ENCODE results near the gene RHOG. TPM values are rescaled to one million over a fixed set of nuclear protein-coding genes. Genes with fewer than 3 reads are reported as not detected.

Gene RHOG
- polyA plus RNA-seq, 2 of the 4 experiments (the other 2 are of a cell fraction): 41.1 to 64.3 TPM

- Histone ChIP-seq H3K27ac (no peak overlapping the region), H3K4me3 (no peak overlapping the region), H3K4me1 (peaks cover 38% of the 10 kb centered on the region), H3K9me3 (no peaks in the 10 kb centered on the region), H3K4me2 (no peak overlapping the region)
- no peak for DNase-seq (ENCODE audit: low read depth in 1 of 2, low spot score in 1 of 2)
- ChIA-PET POLR2A (no interaction called here), CTCF (interaction anchor here (1.2 to 27.8 kb wide), 6 partner anchors 11 to 234 kb away, joined by 3 to 919 read pairs (median 10); partner anchors contain the start of genes PGAP2 and STIM1)
- TF ChIP-seq HOXB13 (CRISPR knock-in tag; IDR thresholded peaks at IDR 0.05; ENCODE audit: low read depth) (no peak), PBX3 (IDR thresholded peaks at IDR 0.05) (no peak), TP53 (CRISPR knock-in tag; IDR thresholded peaks at IDR 0.05) (no peak), RFX5 (IDR thresholded peaks at IDR 0.05) (no peak), NR3C1 (IDR thresholded peaks at IDR 0.05) (no peak), ESRRA (IDR thresholded peaks at IDR 0.05; ENCODE audit: borderline replicate concordance, low read length) (no peak)
- FAIRE-seq: no peak
- no peak for ATAC-seq
- WGBS (ENCODE audit: missing lambda C conversion rate): over 99% methylated on average over 4 of the region's 4 CpGs
These were observed 5.0 kb downstream of the RHOG start for GRCh38 chr11:3835751-3836150.

- ChIA-PET CTCF (interaction anchor here (0.7 to 27.8 kb wide), 8 partner anchors 10 to 238 kb away, joined by 3 to 919 read pairs (median 6); partner anchors contain the start of genes PGAP2 and STIM1), POLR2A (no interaction called here)
- no peaks in the 10 kb centered on the region for H3K9me3 ChIP-seq
- ATAC-seq: no peak
- H3K4me2 ChIP-seq: no peak overlapping the region
- TF ChIP-seq TFCP2L1 (CRISPR knock-in tag; IDR thresholded peaks at IDR 0.05): no peak
- TF ChIP-seq USF2 (IDR thresholded peaks at IDR 0.05): no peak
- no peak for TF ChIP-seq JUNB (IDR thresholded peaks at IDR 0.05)
- TF ChIP-seq HEYL (CRISPR knock-in tag; IDR thresholded peaks at IDR 0.05): no peak
- TF ChIP-seq TP53 (CRISPR knock-in tag; IDR thresholded peaks at IDR 0.05): no peak
- no peak for TF ChIP-seq SMC3 (IDR thresholded peaks at IDR 0.05)
- no peak for TF ChIP-seq PHF8 (IDR thresholded peaks at IDR 0.05; ENCODE audit: borderline replicate concordance, low read depth)
- TF ChIP-seq HOXB13 (CRISPR knock-in tag; IDR thresholded peaks at IDR 0.05; ENCODE audit: low read depth): no peak
- TF ChIP-seq RARB (CRISPR knock-in tag; IDR thresholded peaks at IDR 0.05): no peak
- no peak for TF ChIP-seq ZNF302 (CRISPR knock-in tag; IDR thresholded peaks at IDR 0.05)
- no peak for TF ChIP-seq ZSCAN20 (CRISPR knock-in tag; IDR thresholded peaks at IDR 0.05)
- no peak for TF ChIP-seq MAZ (IDR thresholded peaks at IDR 0.05; ENCODE audit: borderline replicate concordance, low read depth, low read length)
- no peak for TF ChIP-seq RNF2 (IDR thresholded peaks at IDR 0.05; ENCODE audit: borderline replicate concordance, low read depth)
- no peak for TF ChIP-seq HMGXB4 (CRISPR knock-in tag; IDR thresholded peaks at IDR 0.05; ENCODE audit: borderline replicate concordance)
- TF ChIP-seq PBX3 (IDR thresholded peaks at IDR 0.05): no peak
- no peak for TF ChIP-seq ZFP36 (IDR thresholded peaks at IDR 0.05; ENCODE audit: borderline replicate concordance, partially characterized antibody)
- H3K4me1 ChIP-seq: peaks cover 38% of the 10 kb centered on the region
- H3K4me3 ChIP-seq: no peak overlapping the region
- DNase-seq (ENCODE audit: low read depth in 1 of 2, low spot score in 1 of 2): no peak
- H3K27ac ChIP-seq: no peak overlapping the region
- no peak for FAIRE-seq
- WGBS (ENCODE audit: missing lambda C conversion rate): 86% methylated on average over 7 of the region's 7 CpGs
These were observed 5.9 kb downstream of the RHOG start for GRCh38 chr11:3834664-3835461.
